Measurements from ENCODE around the gene ACTL7A. TPM values are rescaled to one million over a fixed set of nuclear protein-coding genes. Genes with fewer than 3 reads are reported as not detected.

ACTL7A gene
- total RNA-seq, 3 donors from 2014 or later = not detected

GRCh38 chr9:108823829-108824228 lies 38.2 kb upstream of the ACTL7A start:
- no peak for DNase-seq (ENCODE audit: low spot score in 2 of 2)
- Histone ChIP-seq H3K9me3 (peaks cover 10 to 11% of the 10 kb centered on the region in 2 donors), H3K4me3 (no peak overlapping the region), H3K27ac (no peak overlapping the region), H3K36me3 (no peaks in the 10 kb centered on the region), H3K4me1 (no peaks in the 10 kb centered on the region), H3K27me3 (no peaks in the 10 kb centered on the region)
- intact Hi-C loops (cut with DNase I; ENCODE audit: low total_unique reads) = no loop called here
- TF ChIP-seq CTCF (IDR thresholded peaks at IDR 0.05) = no peak
- no peak for TF ChIP-seq POLR2AphosphoS5 (IDR thresholded peaks at IDR 0.05)
- no peak for TF ChIP-seq POLR2A (IDR thresholded peaks at IDR 0.05)

DNA sequence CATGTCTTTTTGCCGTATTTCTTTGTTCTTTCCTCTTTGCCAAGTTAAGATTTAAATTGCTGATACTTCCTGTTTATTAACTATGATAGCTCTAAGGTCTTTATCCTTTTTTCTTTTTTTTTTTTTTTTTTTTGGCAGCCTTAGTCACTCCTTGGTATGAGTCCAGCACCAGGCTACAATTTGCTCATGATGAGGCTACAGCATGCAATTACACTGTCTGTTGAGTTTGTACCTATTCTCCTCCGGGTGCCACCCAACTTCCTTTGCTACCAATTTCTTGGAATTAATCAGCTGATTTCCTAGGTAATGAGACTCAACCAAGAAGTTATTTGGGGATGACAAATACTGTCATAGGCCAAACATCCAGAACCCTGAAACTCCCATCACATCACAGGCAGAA lies 31.8 kb upstream of the ACTL7A start:
- Histone ChIP-seq H3K27me3 (no peaks in the 10 kb centered on the region), H3K9me3 (no peaks in the 10 kb centered on the region), H3K27ac (no peak overlapping the region), H3K36me3 (no peaks in the 10 kb centered on the region), H3K4me1 (no peaks in the 10 kb centered on the region), H3K4me3 (no peak overlapping the region)
- no peak for DNase-seq (ENCODE audit: low spot score in 2 of 2)
- TF ChIP-seq POLR2AphosphoS5 (IDR thresholded peaks at IDR 0.05) (no peak), CTCF (IDR thresholded peaks at IDR 0.05) (no peak), POLR2A (IDR thresholded peaks at IDR 0.05) (no peak)
- intact Hi-C loops (cut with DNase I; ENCODE audit: low total_unique reads) = no loop called here

- Histone ChIP-seq H3K27ac (no peak overlapping the region), H3K4me1 (no peaks in the 10 kb centered on the region), H3K27me3 (no peaks in the 10 kb centered on the region), H3K36me3 (no peaks in the 10 kb centered on the region), H3K9me3 (no peaks in the 10 kb centered on the region), H3K4me3 (no peak overlapping the region)
- DNase-seq (ENCODE audit: low spot score in 2 of 2) = no peak
- intact Hi-C loops (cut with DNase I; ENCODE audit: low total_unique reads) = no loop called here
- TF ChIP-seq CTCF (IDR thresholded peaks at IDR 0.05) = no peak
- TF ChIP-seq POLR2AphosphoS5 (IDR thresholded peaks at IDR 0.05) = no peak
- TF ChIP-seq POLR2A (IDR thresholded peaks at IDR 0.05) = no peak
Measured at GRCh38 chr9:108831496-108832178, 30.4 kb upstream of the ACTL7A start.

GRCh38 chr9:108832179-108832500 lies 29.9 kb upstream of the ACTL7A start:
- Histone ChIP-seq H3K4me3 (no peak overlapping the region), H3K27ac (no peak overlapping the region), H3K4me1 (no peaks in the 10 kb centered on the region), H3K9me3 (no peaks in the 10 kb centered on the region), H3K36me3 (no peaks in the 10 kb centered on the region), H3K27me3 (no peaks in the 10 kb centered on the region)
- TF ChIP-seq POLR2AphosphoS5 (IDR thresholded peaks at IDR 0.05) (no peak), POLR2A (IDR thresholded peaks at IDR 0.05) (no peak), CTCF (IDR thresholded peaks at IDR 0.05) (no peak)
- no peak for DNase-seq (ENCODE audit: low spot score in 2 of 2)
- intact Hi-C loops (cut with DNase I; ENCODE audit: low total_unique reads) = no loop called here

DNA sequence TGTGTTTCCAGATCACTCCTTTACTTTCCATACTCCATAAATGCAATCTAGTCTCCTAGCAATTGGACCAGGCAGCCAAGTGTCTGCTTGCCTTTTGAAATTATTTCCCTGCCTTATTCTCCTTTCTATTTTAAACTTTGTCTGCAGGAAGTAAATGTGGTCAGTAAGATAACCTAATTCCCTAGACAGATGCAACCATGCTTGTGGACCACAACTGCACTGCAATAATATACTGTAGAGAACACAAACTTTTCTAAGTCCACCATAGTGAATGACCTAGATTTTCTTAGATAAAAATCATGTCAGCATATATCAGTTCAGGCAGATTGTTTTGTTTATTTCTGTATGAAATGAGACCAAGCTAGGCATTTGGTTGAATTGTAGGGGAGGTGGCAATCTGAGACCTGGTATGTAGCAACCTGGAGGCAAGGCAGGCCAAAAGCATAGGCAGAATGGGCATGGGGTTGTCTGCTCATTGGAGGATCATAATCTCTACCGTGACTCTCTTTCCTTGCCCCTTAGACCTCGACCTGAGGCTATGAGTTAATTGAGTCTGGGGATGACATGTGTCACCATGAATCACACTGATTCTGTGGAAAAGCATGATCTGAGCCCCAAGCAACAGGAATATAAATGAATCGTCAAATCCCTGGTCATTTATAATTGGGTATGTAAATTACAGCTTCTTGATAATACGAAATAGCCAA lies 27.0 kb upstream of the ACTL7A start:
- TF ChIP-seq CTCF (IDR thresholded peaks at IDR 0.05) (no peak), POLR2AphosphoS5 (IDR thresholded peaks at IDR 0.05) (no peak), POLR2A (IDR thresholded peaks at IDR 0.05) (no peak)
- intact Hi-C loops (cut with DNase I; ENCODE audit: low total_unique reads) = no loop called here
- no peaks in the 10 kb centered on the region for H3K36me3 ChIP-seq
- no peak overlapping the region for H3K4me3 ChIP-seq
- no peak overlapping the region for H3K27ac ChIP-seq
- no peaks in the 10 kb centered on the region for H3K27me3 ChIP-seq
- no peaks in the 10 kb centered on the region for H3K4me1 ChIP-seq
- no peaks in the 10 kb centered on the region for H3K9me3 ChIP-seq
- DNase-seq (ENCODE audit: low spot score in 2 of 2) = no peak
